ENCODE data around the gene ARHGAP24.

ARHGAP24 gene

DNA sequence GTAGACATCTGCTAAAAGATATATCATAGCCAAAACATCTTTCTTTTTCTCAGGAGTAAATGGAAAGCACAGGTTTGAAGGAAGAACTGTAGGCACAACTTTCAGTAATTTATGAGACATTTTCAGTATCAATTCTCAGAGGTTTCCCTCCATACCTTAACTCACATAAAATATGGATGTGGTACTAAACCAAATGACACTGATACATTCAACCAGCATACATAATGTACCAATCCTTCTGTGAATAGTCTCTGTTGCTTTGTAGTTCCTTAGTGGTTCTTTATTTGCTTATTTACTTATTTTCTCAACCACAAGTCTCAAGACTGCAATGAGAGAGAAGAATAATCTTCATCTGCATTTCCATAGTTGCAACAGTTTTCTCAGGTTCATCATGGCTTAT lies 96.1 kb downstream of the ARHGAP24 start:
- no peak overlapping the region for H3K4me3 ChIP-seq (ENCODE audit: control insufficient read depth, low read depth, low read length)
- TF ChIP-seq, protein P1, sequence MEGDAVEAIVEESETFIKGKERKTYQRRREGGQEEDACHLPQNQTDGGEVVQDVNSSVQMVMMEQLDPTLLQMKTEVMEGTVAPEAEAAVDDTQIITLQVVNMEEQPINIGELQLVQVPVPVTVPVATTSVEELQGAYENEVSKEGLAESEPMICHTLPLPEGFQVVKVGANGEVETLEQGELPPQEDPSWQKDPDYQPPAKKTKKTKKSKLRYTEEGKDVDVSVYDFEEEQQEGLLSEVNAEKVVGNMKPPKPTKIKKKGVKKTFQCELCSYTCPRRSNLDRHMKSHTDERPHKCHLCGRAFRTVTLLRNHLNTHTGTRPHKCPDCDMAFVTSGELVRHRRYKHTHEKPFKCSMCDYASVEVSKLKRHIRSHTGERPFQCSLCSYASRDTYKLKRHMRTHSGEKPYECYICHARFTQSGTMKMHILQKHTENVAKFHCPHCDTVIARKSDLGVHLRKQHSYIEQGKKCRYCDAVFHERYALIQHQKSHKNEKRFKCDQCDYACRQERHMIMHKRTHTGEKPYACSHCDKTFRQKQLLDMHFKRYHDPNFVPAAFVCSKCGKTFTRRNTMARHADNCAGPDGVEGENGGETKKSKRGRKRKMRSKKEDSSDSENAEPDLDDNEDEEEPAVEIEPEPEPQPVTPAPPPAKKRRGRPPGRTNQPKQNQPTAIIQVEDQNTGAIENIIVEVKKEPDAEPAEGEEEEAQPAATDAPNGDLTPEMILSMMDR (conservative IDR thresholded peaks at IDR 0.05; ENCODE audit: control insufficient read depth, insufficient read depth, low read depth, low read length) = no peak
- DNase-seq (ENCODE audit: low read depth) = no peak

DNA sequence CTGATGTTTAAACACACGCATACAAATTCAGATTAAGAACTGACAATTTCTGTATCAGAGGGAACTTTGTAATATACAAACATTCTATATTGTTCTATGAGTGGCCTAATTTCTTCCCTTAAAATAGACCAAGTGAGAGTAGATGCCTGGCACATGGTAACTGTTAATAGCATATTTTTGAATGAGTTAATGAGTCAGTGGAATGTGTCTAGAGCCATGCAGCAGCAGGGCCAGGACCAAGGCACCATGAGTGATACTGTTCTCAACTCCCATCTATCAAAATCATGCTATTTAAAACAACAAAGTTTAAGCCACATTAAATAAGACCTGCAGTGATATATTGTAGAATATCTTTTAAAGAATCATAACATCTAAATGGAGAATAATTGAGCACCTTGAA lies 98.3 kb downstream of the ARHGAP24 start:
- TF ChIP-seq, protein P1 (conservative IDR thresholded peaks at IDR 0.05; ENCODE audit: control insufficient read depth, insufficient read depth, low read depth, low read length) = no peak
- peak; percentile 11 for DNase-seq (ENCODE audit: low read depth)
- H3K4me3 ChIP-seq (ENCODE audit: control insufficient read depth, low read depth, low read length) = no peak overlapping the region

DNA sequence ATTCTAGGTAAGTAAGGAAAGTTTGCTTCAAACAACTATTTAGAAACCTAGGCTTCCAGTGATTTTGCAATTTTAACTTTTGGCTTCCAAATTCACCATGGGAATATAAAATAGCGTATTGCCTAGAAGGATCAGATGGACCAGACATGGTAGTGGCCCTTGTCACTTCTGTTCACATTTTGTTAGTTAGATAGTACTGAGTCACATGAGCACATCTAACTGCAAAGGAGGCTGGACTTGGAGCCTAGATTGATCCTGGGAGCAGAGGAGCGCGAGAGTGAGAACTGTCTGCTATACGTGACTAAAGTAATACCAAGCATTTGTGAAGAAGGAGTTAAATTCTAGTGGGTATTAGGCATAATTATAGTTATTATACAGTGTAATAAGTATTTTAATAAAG lies 102.4 kb downstream of the ARHGAP24 start:
- H3K4me3 ChIP-seq (ENCODE audit: control insufficient read depth, low read depth, low read length) = no peak overlapping the region
- TF ChIP-seq, protein P1 (conservative IDR thresholded peaks at IDR 0.05; ENCODE audit: control insufficient read depth, insufficient read depth, low read depth, low read length) = no peak
- no peak for DNase-seq (ENCODE audit: low read depth)

DNA sequence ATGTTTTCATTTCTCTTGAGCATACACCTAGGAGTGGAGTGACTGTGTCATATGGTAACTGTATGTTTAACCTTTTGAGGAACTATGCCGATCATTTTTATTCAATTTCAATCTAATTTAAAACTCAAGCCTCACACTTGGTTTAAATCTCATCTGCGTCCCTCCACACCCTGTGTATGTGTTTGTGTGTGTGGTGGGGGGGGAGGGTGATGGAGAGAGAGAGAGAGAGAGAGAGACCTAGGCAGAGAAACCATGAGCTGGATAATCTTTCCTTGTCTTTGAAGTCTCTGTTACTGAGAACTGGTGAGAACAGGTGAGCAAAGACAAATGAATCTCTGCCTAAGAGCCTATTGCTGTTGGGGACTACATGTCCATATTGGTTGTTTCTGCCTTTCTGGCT lies 105.0 kb downstream of the ARHGAP24 start:
- DNase-seq (ENCODE audit: low read depth) = no peak
- TF ChIP-seq, protein P1 (conservative IDR thresholded peaks at IDR 0.05; ENCODE audit: control insufficient read depth, insufficient read depth, low read depth, low read length) = no peak
- H3K4me3 ChIP-seq (ENCODE audit: control insufficient read depth, low read depth, low read length) = no peak overlapping the region

DNA sequence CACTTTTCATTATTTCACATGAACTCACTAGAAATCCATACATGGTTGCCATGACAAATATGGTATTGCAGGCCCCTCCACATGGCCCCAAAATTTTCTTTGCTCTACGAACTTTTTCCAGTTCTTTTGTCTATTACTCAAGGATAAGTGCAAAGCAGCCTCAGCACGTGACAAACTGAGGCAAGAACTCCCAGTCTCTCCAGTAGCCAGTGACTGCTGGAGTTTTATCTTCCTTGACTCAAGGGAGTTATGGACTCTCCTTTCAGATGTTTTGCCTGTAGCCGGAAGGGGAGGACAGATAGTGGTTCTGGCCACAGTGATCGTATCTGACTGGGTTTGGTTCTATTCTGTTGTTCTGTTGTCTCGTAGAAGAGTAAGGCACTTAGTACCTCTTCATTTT lies 105.5 kb downstream of the ARHGAP24 start:
- no peak for DNase-seq (ENCODE audit: low read depth)
- H3K4me3 ChIP-seq (ENCODE audit: control insufficient read depth, low read depth, low read length) = no peak overlapping the region
- TF ChIP-seq, protein P1 (conservative IDR thresholded peaks at IDR 0.05; ENCODE audit: control insufficient read depth, insufficient read depth, low read depth, low read length) = no peak

DNA sequence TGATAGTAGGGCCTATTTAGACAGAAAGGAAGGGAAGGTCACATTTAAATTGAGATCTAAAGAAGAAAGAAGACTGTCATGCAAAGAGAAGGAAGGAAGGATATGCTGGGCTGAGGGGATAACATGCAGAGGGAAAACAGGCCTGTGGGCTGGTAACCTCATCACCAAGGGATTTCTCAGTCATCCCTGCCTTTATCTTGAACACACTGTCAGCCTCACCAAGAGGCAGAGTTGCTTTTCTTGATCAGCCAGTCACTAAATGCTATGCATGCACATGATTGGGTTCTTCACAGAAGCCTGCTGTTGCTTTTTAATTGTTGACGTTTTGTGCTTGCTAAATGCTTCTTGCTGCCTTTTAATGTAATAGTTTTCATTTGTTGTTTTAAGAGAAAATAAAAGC lies 113.0 kb downstream of the ARHGAP24 start:
- no peak overlapping the region for H3K4me3 ChIP-seq (ENCODE audit: control insufficient read depth, low read depth, low read length)
- no peak for DNase-seq (ENCODE audit: low read depth)
- TF ChIP-seq, protein P1 (conservative IDR thresholded peaks at IDR 0.05; ENCODE audit: control insufficient read depth, insufficient read depth, low read depth, low read length) = no peak
